ENCODE data around the gene SH3RF1. TPM values are rescaled to one million over a fixed set of nuclear protein-coding genes. Genes with fewer than 3 reads are reported as not detected.
A peak's percentile ranks its signal among the peaks of the same experiment; 100 is the strongest.

The SH3RF1 gene
- total and polyA plus RNA-seq, 11 donors, result 1.7 to 17.2 (median 8.9) TPM

DNA sequence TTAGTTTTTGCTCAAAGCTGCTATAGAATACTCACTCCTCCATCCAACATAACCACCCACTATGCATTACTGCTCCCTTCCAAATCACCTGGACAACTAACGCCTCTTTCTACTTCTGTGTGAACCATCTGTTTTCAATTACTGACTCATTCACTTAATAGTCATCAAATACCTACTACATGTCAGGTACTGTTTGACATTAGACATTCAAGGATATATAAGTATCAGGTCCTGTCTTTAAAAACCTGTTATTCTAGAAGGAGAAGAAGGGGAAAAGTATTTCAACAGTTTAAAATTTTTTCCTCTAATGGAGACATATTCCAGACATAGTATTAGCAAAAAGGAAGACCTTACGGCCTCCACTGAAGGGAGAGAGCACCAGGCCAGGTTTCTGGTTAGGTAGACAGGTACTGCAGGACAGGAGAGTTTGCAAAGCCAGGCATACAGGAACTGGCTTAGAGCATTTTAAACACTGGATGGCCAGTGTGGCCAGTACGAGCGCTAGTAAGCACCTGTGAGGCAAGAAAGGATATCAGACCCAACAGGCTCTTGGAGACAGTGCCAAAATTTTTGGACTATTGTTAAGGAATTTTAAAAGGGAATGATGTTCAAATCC lies 39.0 kb downstream of the SH3RF1 start:
- H3K27ac ChIP-seq, result no peak overlapping the region
- intact Hi-C loops (cut with DNase I), result no loop called here
- TF ChIP-seq, protein P1, sequence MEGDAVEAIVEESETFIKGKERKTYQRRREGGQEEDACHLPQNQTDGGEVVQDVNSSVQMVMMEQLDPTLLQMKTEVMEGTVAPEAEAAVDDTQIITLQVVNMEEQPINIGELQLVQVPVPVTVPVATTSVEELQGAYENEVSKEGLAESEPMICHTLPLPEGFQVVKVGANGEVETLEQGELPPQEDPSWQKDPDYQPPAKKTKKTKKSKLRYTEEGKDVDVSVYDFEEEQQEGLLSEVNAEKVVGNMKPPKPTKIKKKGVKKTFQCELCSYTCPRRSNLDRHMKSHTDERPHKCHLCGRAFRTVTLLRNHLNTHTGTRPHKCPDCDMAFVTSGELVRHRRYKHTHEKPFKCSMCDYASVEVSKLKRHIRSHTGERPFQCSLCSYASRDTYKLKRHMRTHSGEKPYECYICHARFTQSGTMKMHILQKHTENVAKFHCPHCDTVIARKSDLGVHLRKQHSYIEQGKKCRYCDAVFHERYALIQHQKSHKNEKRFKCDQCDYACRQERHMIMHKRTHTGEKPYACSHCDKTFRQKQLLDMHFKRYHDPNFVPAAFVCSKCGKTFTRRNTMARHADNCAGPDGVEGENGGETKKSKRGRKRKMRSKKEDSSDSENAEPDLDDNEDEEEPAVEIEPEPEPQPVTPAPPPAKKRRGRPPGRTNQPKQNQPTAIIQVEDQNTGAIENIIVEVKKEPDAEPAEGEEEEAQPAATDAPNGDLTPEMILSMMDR (IDR thresholded peaks at IDR 0.05), result no peak
- TF ChIP-seq POLR2A (IDR thresholded peaks at IDR 0.05), result no peak
- DNase-seq (no peak), ATAC-seq (no peak)
- H3K36me3 ChIP-seq, result no peaks in the 10 kb centered on the region
- H3K4me1 ChIP-seq, result peaks cover 0 to 29% (median 12%) of the 10 kb centered on the region in 12 donors
- H3K9me3 ChIP-seq, result no peaks in the 10 kb centered on the region
- H3K4me3 ChIP-seq, result no peak overlapping the region
- 83 to 98% (median 93%) methylated on average over 4 of the region's 4 CpGs for WGBS, 4 donors
- H3K27me3 ChIP-seq, result no peaks in the 10 kb centered on the region

DNA sequence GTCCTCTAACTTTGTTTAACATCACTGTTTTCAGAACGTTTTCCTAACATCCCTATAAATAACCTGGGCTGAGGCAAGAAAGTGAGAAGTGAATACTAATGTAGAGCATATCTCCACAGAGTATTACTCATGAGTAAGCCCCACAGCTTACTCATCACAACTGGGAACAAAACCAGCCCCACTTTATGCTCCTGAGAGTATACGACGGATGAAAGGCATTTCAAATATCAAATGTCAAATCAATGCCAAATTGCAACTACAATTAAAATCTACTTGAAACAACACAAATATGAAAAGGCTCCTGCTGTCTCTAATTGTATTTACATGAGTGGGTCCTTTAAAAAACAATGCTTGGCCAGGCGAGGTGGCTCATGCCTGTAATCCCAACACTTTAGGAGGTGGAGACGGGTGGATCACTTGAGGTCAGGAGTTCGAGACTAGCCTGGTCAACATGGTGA lies 41.2 kb downstream of the SH3RF1 start:
- ATAC-seq (peak; percentile 34 to 97 (median 79)), DNase-seq (peak in 1 of 5 donors; percentile 53)
- intact Hi-C loops (cut with DNase I), result no loop called here
- Histone ChIP-seq H3K4me3 (no peak overlapping the region), H3K36me3 (no peaks in the 10 kb centered on the region), H3K27ac (peak overlapping the region in 2 of 12 donors; percentile 29 to 46), H3K9me3 (no peaks in the 10 kb centered on the region), H3K4me1 (peaks cover 0 to 29% (median 18%) of the 10 kb centered on the region in 12 donors), H3K27me3 (no peaks in the 10 kb centered on the region)
- TF ChIP-seq, protein P1 (IDR thresholded peaks at IDR 0.05), result no peak
- no peak for TF ChIP-seq POLR2A (IDR thresholded peaks at IDR 0.05)
- 36 to 53% (median 52%) methylated on average over 4 to 6 of the region's 6 CpGs for WGBS, 4 donors

- 83 to 100% (median 95%) methylated on average over 1 of the region's 1 CpG for WGBS, 4 donors
- Histone ChIP-seq H3K9me3 (no peaks in the 10 kb centered on the region), H3K27ac (no peak overlapping the region), H3K4me1 (peaks cover 0 to 24% (median 17%) of the 10 kb centered on the region in 12 donors), H3K36me3 (no peaks in the 10 kb centered on the region), H3K4me3 (no peak overlapping the region), H3K27me3 (no peaks in the 10 kb centered on the region)
- DNase-seq (no peak), ATAC-seq (no peak)
- no peak for TF ChIP-seq POLR2A (IDR thresholded peaks at IDR 0.05)
- TF ChIP-seq, protein P1 (IDR thresholded peaks at IDR 0.05), result no peak
- intact Hi-C loops (cut with DNase I), result no loop called here
These were observed 42.7 kb downstream of the SH3RF1 start for GRCh38 chr4:169228076-169228475.

- intact Hi-C loops (cut with DNase I), result no loop called here
- DNase-seq, result no peak
- Histone ChIP-seq H3K4me3 (no peak overlapping the region), H3K27ac (no peak overlapping the region), H3K9me3 (no peaks in the 10 kb centered on the region), H3K36me3 (no peaks in the 10 kb centered on the region), H3K4me1 (peaks cover 0 to 24% (median 17%) of the 10 kb centered on the region in 12 donors), H3K27me3 (no peaks in the 10 kb centered on the region)
- TF ChIP-seq, protein P1 (IDR thresholded peaks at IDR 0.05), result no peak
- TF ChIP-seq POLR2A (IDR thresholded peaks at IDR 0.05), result no peak
- no peak for ATAC-seq
These were observed 44.2 kb downstream of the SH3RF1 start for GRCh38 chr4:169226565-169226964.
